ENCODE results near the gene FOXL3. TPM values are rescaled to one million over a fixed set of nuclear protein-coding genes. Genes with fewer than 3 reads are reported as not detected.

The FOXL3 gene
- total and polyA plus RNA-seq, 4 donors = not detected

DNA sequence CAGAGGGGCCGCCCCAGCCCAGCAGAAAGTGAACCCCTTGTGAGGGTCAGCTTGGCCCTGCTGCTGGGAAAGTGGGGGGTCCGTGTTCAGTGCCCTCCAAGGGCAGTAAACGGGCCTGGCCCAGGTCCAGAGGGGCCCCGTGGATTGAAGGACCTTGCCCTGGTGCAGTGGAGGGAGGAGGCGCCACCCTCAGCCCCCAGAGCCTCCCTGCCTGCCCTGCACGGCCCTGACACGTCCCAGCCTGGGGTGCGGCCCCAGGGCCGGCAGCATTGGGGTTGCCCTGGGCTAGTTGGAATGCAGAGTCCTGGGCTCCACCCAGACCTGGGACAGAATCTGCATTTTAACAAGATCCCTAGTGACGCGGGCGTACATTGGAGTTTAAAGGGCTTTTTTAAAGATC, 42.8 kb upstream of the FOXL3 start:
- WGBS, 2 donors = 91 to 95% methylated on average over 12 of the region's 12 CpGs

GRCh38 chr7:247636-248035, 42.3 kb upstream of the FOXL3 start:
- H3K4me3 ChIP-seq (ENCODE audit: low read length in 2 of 2) = no peak overlapping the region
- H3K27me3 ChIP-seq (ENCODE audit: control insufficient read depth in 1 of 2, insufficient read depth in 2 of 2, low read length in 1 of 2) = no peaks in the 10 kb centered on the region
- H3K27ac ChIP-seq (ENCODE audit: low read depth in 1 of 2, low read length in 2 of 2) = no peak overlapping the region
- H3K36me3 ChIP-seq (ENCODE audit: control insufficient read depth in 1 of 2, insufficient read depth in 2 of 2, low read length in 1 of 2) = peaks cover 0 to 1% of the 10 kb centered on the region in 2 donors
- DNase-seq = no peak
- no peaks in the 10 kb centered on the region for H3K9me3 ChIP-seq (ENCODE audit: control insufficient read depth, low read length)
- H3K4me1 ChIP-seq (ENCODE audit: control insufficient read depth in 1 of 2, insufficient read depth in 2 of 2, low read length in 2 of 2) = no peaks in the 10 kb centered on the region
- no peak for ATAC-seq (ENCODE audit: low FRiP score)
- intact Hi-C loops (cut with DNase I) = no loop called here
- 89 to 90% methylated on average over 16 of the region's 16 CpGs for WGBS, 2 donors

More for the DNA sequence above, 42.8 kb upstream of the FOXL3 start:
- H3K9me3 ChIP-seq (ENCODE audit: control insufficient read depth, low read length) = no peaks in the 10 kb centered on the region
- H3K4me1 ChIP-seq (ENCODE audit: control insufficient read depth in 1 of 2, insufficient read depth in 2 of 2, low read length in 2 of 2) = no peaks in the 10 kb centered on the region
- DNase-seq (no peak), ATAC-seq (ENCODE audit: low FRiP score) (no peak)
- H3K27ac ChIP-seq (ENCODE audit: low read depth in 1 of 2, low read length in 2 of 2) = no peak overlapping the region
- H3K27me3 ChIP-seq (ENCODE audit: control insufficient read depth in 1 of 2, insufficient read depth in 2 of 2, low read length in 1 of 2) = no peaks in the 10 kb centered on the region
- no peak overlapping the region for H3K4me3 ChIP-seq (ENCODE audit: low read length in 2 of 2)
- intact Hi-C loops (cut with DNase I) = no loop called here
- peaks cover 0 to 1% of the 10 kb centered on the region in 2 donors for H3K36me3 ChIP-seq (ENCODE audit: control insufficient read depth in 1 of 2, insufficient read depth in 2 of 2, low read length in 1 of 2)

GRCh38 chr7:248732-249435, 41.1 kb upstream of the FOXL3 start:
- DNase-seq (no peak), ATAC-seq (ENCODE audit: low FRiP score) (no peak)
- H3K4me3 ChIP-seq (ENCODE audit: low read length in 2 of 2) = no peak overlapping the region
- 89 to 90% methylated on average over 20 of the region's 20 CpGs for WGBS, 2 donors
- H3K9me3 ChIP-seq (ENCODE audit: control insufficient read depth, low read length) = no peaks in the 10 kb centered on the region
- no peak overlapping the region for H3K27ac ChIP-seq (ENCODE audit: low read depth in 1 of 2, low read length in 2 of 2)
- H3K4me1 ChIP-seq (ENCODE audit: control insufficient read depth in 1 of 2, insufficient read depth in 2 of 2, low read length in 2 of 2) = no peaks in the 10 kb centered on the region
- H3K27me3 ChIP-seq (ENCODE audit: control insufficient read depth in 1 of 2, insufficient read depth in 2 of 2, low read length in 1 of 2) = no peaks in the 10 kb centered on the region
- intact Hi-C loops (cut with DNase I) = no loop called here
- H3K36me3 ChIP-seq (ENCODE audit: control insufficient read depth in 1 of 2, insufficient read depth in 2 of 2, low read length in 1 of 2) = peaks cover 0 to 1% of the 10 kb centered on the region in 2 donors

DNA sequence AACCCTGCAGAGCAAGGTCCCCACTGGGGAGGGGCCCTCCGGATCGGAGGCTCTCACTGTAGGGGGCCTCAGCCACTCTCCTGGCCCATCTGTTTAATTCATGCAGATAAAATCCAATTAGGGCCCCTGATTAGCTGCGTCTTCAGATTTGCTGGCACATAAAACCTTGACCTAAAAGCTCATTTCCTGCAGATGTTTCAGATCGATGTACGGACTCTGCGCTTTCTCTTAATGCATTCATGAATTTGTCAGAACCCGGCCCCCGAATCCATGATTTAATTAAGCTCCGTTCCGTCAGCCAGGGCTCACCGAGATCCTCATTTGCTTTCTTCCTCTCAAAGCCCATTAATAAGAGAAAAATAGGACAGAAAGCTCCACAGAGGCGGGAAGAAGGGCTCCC, 40.0 kb upstream of the FOXL3 start:
- intact Hi-C loops (cut with DNase I) = no loop called here
- ATAC-seq (ENCODE audit: low FRiP score) = no peak
- no peaks in the 10 kb centered on the region for H3K4me1 ChIP-seq (ENCODE audit: control insufficient read depth in 1 of 2, insufficient read depth in 2 of 2, low read length in 2 of 2)
- no peak overlapping the region for H3K4me3 ChIP-seq (ENCODE audit: low read length in 2 of 2)
- no peak for DNase-seq
- peaks cover 0 to 1% of the 10 kb centered on the region in 2 donors for H3K36me3 ChIP-seq (ENCODE audit: control insufficient read depth in 1 of 2, insufficient read depth in 2 of 2, low read length in 1 of 2)
- H3K9me3 ChIP-seq (ENCODE audit: control insufficient read depth, low read length) = no peaks in the 10 kb centered on the region
- 91 to 92% methylated on average over 12 of the region's 12 CpGs for WGBS, 2 donors
- H3K27ac ChIP-seq (ENCODE audit: low read depth in 1 of 2, low read length in 2 of 2) = no peak overlapping the region
- H3K27me3 ChIP-seq (ENCODE audit: control insufficient read depth in 1 of 2, insufficient read depth in 2 of 2, low read length in 1 of 2) = no peaks in the 10 kb centered on the region

DNA sequence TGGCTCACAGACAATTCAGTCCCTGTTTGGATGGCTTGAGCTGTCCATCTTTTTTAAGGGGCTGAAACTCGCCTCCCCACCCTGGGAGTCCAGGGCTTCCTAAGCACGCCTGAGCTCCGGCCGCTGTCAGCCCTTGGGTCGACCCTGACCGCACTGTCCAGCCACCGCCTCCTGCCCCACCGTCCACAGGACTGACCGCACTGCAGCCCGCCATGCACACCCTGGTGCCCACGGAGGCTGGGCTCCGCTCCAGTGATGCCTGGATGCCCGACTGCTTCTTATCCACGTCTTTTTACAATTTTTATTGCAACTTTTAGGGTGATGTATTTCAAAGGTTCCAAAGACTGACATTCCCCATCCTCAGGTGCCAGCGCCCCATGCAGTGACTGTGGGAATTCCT, 39.4 kb upstream of the FOXL3 start:
- 90 to 91% methylated on average over 15 of the region's 15 CpGs for WGBS, 2 donors
- peaks cover 0 to 1% of the 10 kb centered on the region in 2 donors for H3K36me3 ChIP-seq (ENCODE audit: control insufficient read depth in 1 of 2, insufficient read depth in 2 of 2, low read length in 1 of 2)
- ATAC-seq (ENCODE audit: low FRiP score) = no peak

GRCh38 chr7:251005-251404, 39.0 kb upstream of the FOXL3 start:
- DNase-seq (no peak), ATAC-seq (ENCODE audit: low FRiP score) (no peak)
- WGBS, 2 donors = 93 to 96% methylated on average over 20 of the region's 20 CpGs
- H3K9me3 ChIP-seq (ENCODE audit: control insufficient read depth, low read length) = no peaks in the 10 kb centered on the region
- H3K27ac ChIP-seq (ENCODE audit: low read depth in 1 of 2, low read length in 2 of 2) = no peak overlapping the region
- no peaks in the 10 kb centered on the region for H3K4me1 ChIP-seq (ENCODE audit: control insufficient read depth in 1 of 2, insufficient read depth in 2 of 2, low read length in 2 of 2)
- intact Hi-C loops (cut with DNase I) = no loop called here
- H3K36me3 ChIP-seq (ENCODE audit: control insufficient read depth in 1 of 2, insufficient read depth in 2 of 2, low read length in 1 of 2) = peaks cover 0 to 1% of the 10 kb centered on the region in 2 donors
- H3K4me3 ChIP-seq (ENCODE audit: low read length in 2 of 2) = no peak overlapping the region
- H3K27me3 ChIP-seq (ENCODE audit: control insufficient read depth in 1 of 2, insufficient read depth in 2 of 2, low read length in 1 of 2) = no peaks in the 10 kb centered on the region

More for the DNA sequence above, 39.4 kb upstream of the FOXL3 start:
- H3K4me1 ChIP-seq (ENCODE audit: control insufficient read depth in 1 of 2, insufficient read depth in 2 of 2, low read length in 2 of 2) = no peaks in the 10 kb centered on the region
- DNase-seq = no peak
- H3K4me3 ChIP-seq (ENCODE audit: low read length in 2 of 2) = no peak overlapping the region
- intact Hi-C loops (cut with DNase I) = no loop called here
- no peak overlapping the region for H3K27ac ChIP-seq (ENCODE audit: low read depth in 1 of 2, low read length in 2 of 2)
- H3K9me3 ChIP-seq (ENCODE audit: control insufficient read depth, low read length) = no peaks in the 10 kb centered on the region
- H3K27me3 ChIP-seq (ENCODE audit: control insufficient read depth in 1 of 2, insufficient read depth in 2 of 2, low read length in 1 of 2) = no peaks in the 10 kb centered on the region

DNA sequence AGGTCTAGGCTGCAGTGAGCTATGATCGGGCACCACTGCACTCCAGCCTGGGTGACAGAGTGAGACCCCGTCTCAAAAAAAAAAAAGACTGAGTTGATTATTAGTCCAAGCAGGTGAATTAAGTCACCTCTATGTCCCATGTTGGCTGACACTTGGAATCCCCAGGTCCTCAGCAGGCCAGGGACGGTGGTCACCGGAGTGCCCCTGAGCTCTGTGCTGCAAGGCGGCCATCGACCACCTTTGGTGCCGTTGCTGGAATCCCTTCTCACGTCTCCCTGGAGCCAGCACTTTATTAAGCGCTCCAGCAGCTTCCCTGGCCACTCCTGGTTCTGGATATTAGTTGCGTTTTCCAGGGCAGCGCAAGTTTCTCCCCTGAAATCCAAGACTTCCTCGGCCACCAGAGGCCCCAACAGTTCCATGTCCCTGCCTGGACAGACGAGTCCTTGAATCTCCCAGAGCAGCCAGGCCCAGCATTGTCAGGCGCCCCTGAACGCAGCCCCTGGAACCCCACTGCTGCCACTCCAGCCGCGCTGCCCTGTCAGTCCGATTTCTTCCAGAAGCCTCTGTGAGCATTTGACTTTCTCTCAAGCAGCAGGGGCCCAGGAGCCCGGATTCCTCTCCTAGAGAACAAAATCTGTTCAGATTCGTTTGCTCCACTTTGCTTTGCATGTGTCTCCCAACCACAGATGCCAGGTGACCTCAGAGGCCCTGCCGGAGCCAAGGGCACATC, 38.4 kb upstream of the FOXL3 start:
- no peaks in the 10 kb centered on the region for H3K27me3 ChIP-seq (ENCODE audit: control insufficient read depth in 1 of 2, insufficient read depth in 2 of 2, low read length in 1 of 2)
- intact Hi-C loops (cut with DNase I) = no loop called here
- peaks cover 0 to 4% of the 10 kb centered on the region in 2 donors for H3K36me3 ChIP-seq (ENCODE audit: control insufficient read depth in 1 of 2, insufficient read depth in 2 of 2, low read length in 1 of 2)

GRCh38 chr7:252216-252965, 37.6 kb upstream of the FOXL3 start:
- WGBS, 2 donors = 94 to 95% methylated on average over 29 of the region's 29 CpGs
- H3K27ac ChIP-seq (ENCODE audit: low read depth in 1 of 2, low read length in 2 of 2) = no peak overlapping the region
- no peaks in the 10 kb centered on the region for H3K9me3 ChIP-seq (ENCODE audit: control insufficient read depth, low read length)
- intact Hi-C loops (cut with DNase I) = no loop called here
- no peak for ATAC-seq (ENCODE audit: low FRiP score)
- H3K36me3 ChIP-seq (ENCODE audit: control insufficient read depth in 1 of 2, insufficient read depth in 2 of 2, low read length in 1 of 2) = peaks cover 0 to 8% of the 10 kb centered on the region in 2 donors
- H3K4me1 ChIP-seq (ENCODE audit: control insufficient read depth in 1 of 2, insufficient read depth in 2 of 2, low read length in 2 of 2) = no peaks in the 10 kb centered on the region
- H3K4me3 ChIP-seq (ENCODE audit: low read length in 2 of 2) = no peak overlapping the region
- no peak for DNase-seq
- no peaks in the 10 kb centered on the region for H3K27me3 ChIP-seq (ENCODE audit: control insufficient read depth in 1 of 2, insufficient read depth in 2 of 2, low read length in 1 of 2)

More for the DNA sequence above, 38.4 kb upstream of the FOXL3 start:
- ATAC-seq (ENCODE audit: low FRiP score) = no peak
- Histone ChIP-seq H3K4me3 (ENCODE audit: low read length in 2 of 2) (no peak overlapping the region), H3K9me3 (ENCODE audit: control insufficient read depth, low read length) (no peaks in the 10 kb centered on the region), H3K4me1 (ENCODE audit: control insufficient read depth in 1 of 2, insufficient read depth in 2 of 2, low read length in 2 of 2) (no peaks in the 10 kb centered on the region), H3K27ac (ENCODE audit: low read depth in 1 of 2, low read length in 2 of 2) (no peak overlapping the region)
- no peak for DNase-seq
- 90 to 91% methylated on average over 21 of the region's 21 CpGs for WGBS, 2 donors
